Glutamatergic neuron (in vitro differentiated cells): Measurements from ENCODE around the gene TBC1D30. TPM values are rescaled to one million over a fixed set of nuclear protein-coding genes. Genes with fewer than 3 reads are reported as not detected.

Experiments used
- DNase-seq: peaks from one replicate; pipeline ENCODE4 v3.0.0; 2022
- H3K27ac Mint-ChIP-seq: one replicate; pipeline ENCODE4 v1.8.0; 2020; ENCODE audit warnings: mild to moderate bottlenecking, mixed read lengths, inconsistent platforms; ENCODE audit not compliant: unreplicated experiment
- H3K27me3 Mint-ChIP-seq: one replicate; pipeline ENCODE4 v1.8.0; 2020; ENCODE audit warnings: mild to moderate bottlenecking, moderate library complexity, mixed read lengths, inconsistent platforms; ENCODE audit not compliant: unreplicated experiment
- H3K36me3 Mint-ChIP-seq: one replicate; pipeline ENCODE4 v1.8.0; 2020; ENCODE audit warnings: mild to moderate bottlenecking, mixed read lengths, inconsistent platforms; ENCODE audit not compliant: unreplicated experiment
- H3K4me1 Mint-ChIP-seq: one replicate; pipeline ENCODE4 v1.8.0; 2020; ENCODE audit warnings: mild to moderate bottlenecking, low read depth, mixed read lengths, inconsistent platforms; ENCODE audit not compliant: unreplicated experiment
- H3K4me3 Mint-ChIP-seq: one replicate; pipeline ENCODE4 v1.8.0; 2020; ENCODE audit warnings: mild to moderate bottlenecking, mixed read lengths, inconsistent platforms; ENCODE audit not compliant: unreplicated experiment
- H3K9me3 Mint-ChIP-seq: one replicate; pipeline ENCODE4 v1.8.0; 2020; ENCODE audit warnings: mild to moderate bottlenecking, moderate library complexity, mixed read lengths, inconsistent platforms; ENCODE audit not compliant: unreplicated experiment
- CTCF ChIP-seq: fragments of 200-600 bp; sonication (generic); IDR thresholded peaks from one replicate; pipeline ENCODE4 v1.5.0; 2021; ENCODE audit not compliant: partially characterized antibody, unreplicated experiment
- total RNA-seq: library from RNA; stranded (reverse); fragmentation: NEBNext Ultra II Directional; extraction: Animal tissue kit (Norgen Biotek cat#: 25700); gene quantifications from one replicate; pipeline ENCODE4 v1.2.1, GENCODE V29; 2021; ENCODE audit not compliant: unreplicated experiment

The TBC1D30 gene
- total RNA-seq, 1 donor from 2014 or later, result 15.2 TPM

GRCh38 chr12:64889434-64890216 is 65.2 kb downstream of the TBC1D30 start:
- DNase-seq, result no peak
- H3K9me3 Mint-ChIP-seq, result no peaks in the 10 kb centered on the region
- H3K27ac Mint-ChIP-seq, result no peak overlapping the region
- peaks cover 5% of the 10 kb centered on the region for H3K27me3 Mint-ChIP-seq
- no peaks in the 10 kb centered on the region for H3K36me3 Mint-ChIP-seq
- H3K4me3 Mint-ChIP-seq, result no peak overlapping the region
- TF ChIP-seq CTCF, result no peak
- H3K4me1 Mint-ChIP-seq, result no peaks in the 10 kb centered on the region

- peaks cover 5% of the 10 kb centered on the region for H3K27me3 Mint-ChIP-seq
- H3K4me1 Mint-ChIP-seq, result no peaks in the 10 kb centered on the region
- no peaks in the 10 kb centered on the region for H3K9me3 Mint-ChIP-seq
- DNase-seq, result no peak
- H3K36me3 Mint-ChIP-seq, result no peaks in the 10 kb centered on the region
- no peak overlapping the region for H3K4me3 Mint-ChIP-seq
- peak; percentile 83 for TF ChIP-seq CTCF
- H3K27ac Mint-ChIP-seq, result no peak overlapping the region
These were observed 66.5 kb downstream of the TBC1D30 start for GRCh38 chr12:64890873-64891468.

GRCh38 chr12:64891629-64892028 is 67.2 kb downstream of the TBC1D30 start:
- DNase-seq, result no peak
- Mint-ChIP-seq H3K27ac (no peak overlapping the region), H3K36me3 (no peaks in the 10 kb centered on the region), H3K27me3 (peaks cover 5% of the 10 kb centered on the region), H3K4me3 (no peak overlapping the region), H3K9me3 (no peaks in the 10 kb centered on the region), H3K4me1 (no peaks in the 10 kb centered on the region)
- no peak for TF ChIP-seq CTCF

GRCh38 chr12:64892561-64892960 is 68.1 kb downstream of the TBC1D30 start:
- no peak for DNase-seq
- Mint-ChIP-seq H3K27me3 (peaks cover 5% of the 10 kb centered on the region), H3K36me3 (no peaks in the 10 kb centered on the region), H3K4me3 (no peak overlapping the region), H3K4me1 (no peaks in the 10 kb centered on the region), H3K27ac (no peak overlapping the region), H3K9me3 (no peaks in the 10 kb centered on the region)
- TF ChIP-seq CTCF, result no peak

GRCh38 chr12:64893961-64894360 is 69.5 kb downstream of the TBC1D30 start:
- Mint-ChIP-seq H3K27ac (no peak overlapping the region), H3K4me3 (no peak overlapping the region), H3K36me3 (no peaks in the 10 kb centered on the region), H3K9me3 (no peaks in the 10 kb centered on the region), H3K4me1 (no peaks in the 10 kb centered on the region), H3K27me3 (peaks cover 5% of the 10 kb centered on the region)
- DNase-seq, result no peak
- no peak for TF ChIP-seq CTCF
